HEK293 (cell line): ENCODE results near the gene CFI.

ENCODE experiments used
- CTCF ChIA-PET: fragments of 350-600 bp; formaldehyde crosslinking; extraction: SDS; loops from one replicate; lab custom pipeline; 2021; ENCODE audit warnings: antibody characterized with exemption; lab: Yijun Ruan, JAX
- POLR2A ChIA-PET: fragments of 300-600 bp; formaldehyde crosslinking; extraction: SDS; loops from one replicate; lab custom pipeline; 2020; ENCODE audit warnings: antibody characterized with exemption, inconsistent platforms; lab: Yijun Ruan, JAX
- H3K27ac ChIP-seq: fragments of 200-500 bp; sonication (Bioruptor generic); 2 replicates; pipeline ENCODE4 v1.5.1; 2014; ENCODE audit warnings: low read depth, low read length, control low read depth, inconsistent platforms; ENCODE audit errors: extremely low read depth
- H3K36me3 ChIP-seq, 2 experiments: fragments of 200-500 bp in 1 of 2; sonication (Bioruptor generic) in 1 of 2; 1 replicate in 1 of 2; 2 replicates in 1 of 2; pipeline ENCODE4 v1.5.1; 2014 to 2017; ENCODE audit warnings: inconsistent platforms in 2 of 2, low read length in 2 of 2; ENCODE audit not compliant: control insufficient read depth in 2 of 2, insufficient read depth in 1 of 2
- H3K4me1 ChIP-seq: fragments of 200-500 bp; sonication (Bioruptor generic); 2 replicates; pipeline ENCODE4 v1.5.1; 2014; ENCODE audit warnings: mild to moderate bottlenecking, low read length, inconsistent platforms; ENCODE audit not compliant: control insufficient read depth, insufficient read depth
- H3K4me3 ChIP-seq: 2 replicates; pipeline ENCODE4 v1.5.1; 2011; ENCODE audit warnings: low read depth, mild to moderate bottlenecking, control low read depth, low read length, moderate library complexity
- H3K9me3 ChIP-seq: fragments of 200-500 bp; sonication (Bioruptor generic); 2 replicates; pipeline ENCODE4 v1.5.1; 2014; ENCODE audit warnings: low read depth, low read length, inconsistent platforms; ENCODE audit not compliant: control insufficient read depth, insufficient read depth
- HIC1 ChIP-seq: fragments of 450-650 bp; formaldehyde crosslinking; IDR thresholded peaks from 2 replicates; pipeline ENCODE4 v1.5.1; 2016; ENCODE audit warnings: missing biosample characterization, missing genetic modification characterization
- MZF1 ChIP-seq: fragments of 450-650 bp; formaldehyde crosslinking; IDR thresholded peaks from 2 replicates; pipeline ENCODE4 v1.5.1; 2017; ENCODE audit warnings: missing biosample characterization, missing genetic modification characterization, borderline replicate concordance
- OVOL3 ChIP-seq: fragments of 450-650 bp; formaldehyde crosslinking; IDR thresholded peaks from 2 replicates; pipeline ENCODE4 v1.5.1; 2016; ENCODE audit warnings: missing biosample characterization, missing genetic modification characterization
- SCRT2 ChIP-seq: fragments of 450-650 bp; formaldehyde crosslinking; IDR thresholded peaks from 2 replicates; pipeline ENCODE4 v1.5.1; 2016; ENCODE audit warnings: missing biosample characterization, missing genetic modification characterization
- ZBTB49 ChIP-seq: fragments of 450-650 bp; formaldehyde crosslinking; IDR thresholded peaks from 2 replicates; pipeline ENCODE4 v1.5.1; 2016; ENCODE audit warnings: missing biosample characterization, missing genetic modification characterization, low read depth
- ZBTB8A ChIP-seq: fragments of 450-650 bp; formaldehyde crosslinking; IDR thresholded peaks from 2 replicates; pipeline ENCODE4 v1.5.1; 2016; ENCODE audit warnings: missing biosample characterization, missing genetic modification characterization
- ZNF280D ChIP-seq: fragments of 450-650 bp; formaldehyde crosslinking; IDR thresholded peaks from 2 replicates; pipeline ENCODE4 v1.5.1; 2016; ENCODE audit warnings: missing biosample characterization, missing genetic modification characterization
- ZNF292 ChIP-seq: fragments of 450-650 bp; formaldehyde crosslinking; IDR thresholded peaks from 2 replicates; pipeline ENCODE4 v1.5.1; 2016; ENCODE audit warnings: low read depth, missing biosample characterization, missing genetic modification characterization, borderline replicate concordance
- ZNF302 ChIP-seq: fragments of 450-650 bp; formaldehyde crosslinking; IDR thresholded peaks from 2 replicates; pipeline ENCODE4 v1.5.1; 2016; ENCODE audit warnings: missing biosample characterization, missing genetic modification characterization, low read depth
- ZNF311 ChIP-seq: fragments of 450-650 bp; formaldehyde crosslinking; IDR thresholded peaks from 2 replicates; pipeline ENCODE4 v1.5.1; 2017; ENCODE audit warnings: missing biosample characterization, missing genetic modification characterization, borderline replicate concordance
- ZNF398 ChIP-seq: fragments of 450-650 bp; formaldehyde crosslinking; IDR thresholded peaks from 2 replicates; pipeline ENCODE4 v1.5.1; 2017; ENCODE audit warnings: missing biosample characterization, missing genetic modification characterization
- ZNF571 ChIP-seq: fragments of 450-650 bp; formaldehyde crosslinking; IDR thresholded peaks from 2 replicates; pipeline ENCODE4 v1.5.0; 2017; ENCODE audit warnings: missing biosample characterization, missing genetic modification characterization
- ZNF600 ChIP-seq: fragments of 450-650 bp; formaldehyde crosslinking; IDR thresholded peaks from 2 replicates; pipeline ENCODE4 v1.5.1; 2016; ENCODE audit warnings: missing biosample characterization, missing genetic modification characterization
- ZNF670 ChIP-seq: fragments of 450-650 bp; formaldehyde crosslinking; IDR thresholded peaks from 2 replicates; pipeline ENCODE4 v1.5.1; 2016; ENCODE audit warnings: missing biosample characterization, missing genetic modification characterization, low read depth
- ZNF747 ChIP-seq: fragments of 450-650 bp; formaldehyde crosslinking; IDR thresholded peaks from 2 replicates; pipeline ENCODE4 v1.5.1; 2016; ENCODE audit warnings: missing biosample characterization, missing genetic modification characterization
- TF ChIP-seq, protein P1 (sequence below): fragments of 450-650 bp; formaldehyde crosslinking; IDR thresholded peaks from 2 replicates; pipeline ENCODE4 v1.5.1; 2016; ENCODE audit warnings: missing biosample characterization, missing genetic modification characterization

The CFI gene

DNA sequence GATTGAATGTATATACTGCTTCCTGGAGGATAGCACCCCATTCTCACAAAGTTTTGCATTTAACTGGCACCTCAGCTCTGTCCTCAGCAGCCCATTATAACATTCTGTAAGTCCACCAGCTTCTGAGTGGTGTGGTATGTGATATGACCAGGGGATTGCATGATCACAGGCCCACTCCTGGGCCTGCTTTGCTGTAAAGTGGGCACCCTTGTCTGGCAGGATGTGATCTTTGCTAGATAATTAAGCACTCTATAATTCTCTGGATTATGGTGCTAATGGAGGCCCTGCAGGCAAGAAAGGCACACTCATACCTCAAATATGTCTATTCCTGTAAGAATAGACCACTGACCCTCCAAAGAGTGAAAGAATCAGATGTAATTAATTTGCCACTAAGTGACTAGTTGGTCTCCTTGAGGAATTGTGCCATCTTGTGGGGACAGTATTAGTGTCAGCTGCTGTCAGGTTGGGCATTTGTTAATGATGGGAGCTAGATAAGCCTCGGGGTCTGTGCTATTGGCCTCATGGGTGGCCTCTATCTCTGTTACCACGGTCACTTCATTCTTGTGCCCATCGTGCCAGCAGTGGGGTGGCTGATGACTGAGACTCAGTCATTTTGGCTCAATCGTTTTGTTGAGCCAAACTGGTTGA, 2.2 kb upstream of the CFI start (continued):
- TF ChIP-seq ZNF302 (tag by site-specific recombination), result no peak
- no peak for TF ChIP-seq ZNF280D (tag by site-specific recombination)

- ChIA-PET POLR2A (no interaction called here), CTCF (no interaction called here)
- H3K36me3 ChIP-seq, result no peaks in the 10 kb centered on the region
- no peak for TF ChIP-seq ZNF670 (tag by site-specific recombination)
- no peak for TF ChIP-seq ZBTB8A (tag by site-specific recombination)
- no peak for TF ChIP-seq ZNF311 (tag by site-specific recombination)
- TF ChIP-seq ZNF398 (tag by site-specific recombination), result no peak
- no peak for TF ChIP-seq ZNF747
- no peak for TF ChIP-seq MZF1 (tag by site-specific recombination)
- TF ChIP-seq ZNF600, result no peak
- no peak for TF ChIP-seq ZNF571 (tag by site-specific recombination)
- TF ChIP-seq OVOL3 (tag by site-specific recombination), result no peak
- TF ChIP-seq, protein P1, sequence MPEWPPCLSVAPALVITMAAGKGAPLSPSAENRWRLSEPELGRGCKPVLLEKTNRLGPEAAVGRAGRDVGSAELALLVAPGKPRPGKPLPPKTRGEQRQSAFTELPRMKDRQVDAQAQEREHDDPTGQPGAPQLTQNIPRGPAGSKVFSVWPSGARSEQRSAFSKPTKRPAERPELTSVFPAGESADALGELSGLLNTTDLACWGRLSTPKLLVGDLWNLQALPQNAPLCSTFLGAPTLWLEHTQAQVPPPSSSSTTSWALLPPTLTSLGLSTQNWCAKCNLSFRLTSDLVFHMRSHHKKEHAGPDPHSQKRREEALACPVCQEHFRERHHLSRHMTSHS (tag by site-specific recombination), result no peak
- TF ChIP-seq ZNF292, result no peak
- no peak for TF ChIP-seq SCRT2
- TF ChIP-seq ZBTB49 (tag by site-specific recombination), result no peak
- TF ChIP-seq HIC1 (tag by site-specific recombination), result no peak
- H3K4me3 ChIP-seq, result no peak overlapping the region
- H3K27ac ChIP-seq, result no peak overlapping the region
- no peaks in the 10 kb centered on the region for H3K9me3 ChIP-seq
- H3K4me1 ChIP-seq, result no peaks in the 10 kb centered on the region
These were observed 555 bp downstream of the CFI start for GRCh38 chr4:109801099-109801789.
